Right atrium auricular region (tissue), 2 donors: ENCODE results near the gene FNTB. TPM values are rescaled to one million over a fixed set of nuclear protein-coding genes. Genes with fewer than 3 reads are reported as not detected.
A peak's percentile ranks its signal among the peaks of the same experiment; 100 is the strongest.

Experiments used
- DNase-seq: peaks from one replicate; pipeline ENCODE4 v3.0.0-alpha.2; 2019; ENCODE audit warnings: low spot score
- H3K27ac ChIP-seq, 2 donors: fragments of 200-600 bp; sonication (generic); 1 replicate in 1 of 2; 2 replicates in 1 of 2; pipeline ENCODE4 v1.5.1; 2016 to 2019
- H3K27me3 ChIP-seq, 2 donors: fragments of 200-600 bp; sonication (generic); one replicate each; pipeline versions ENCODE4 v1.5.1 to v1.6.0; 2017 to 2019
- H3K36me3 ChIP-seq: fragments of 200-600 bp; sonication (generic); one replicate; pipeline ENCODE4 v1.5.1; 2016
- H3K4me1 ChIP-seq, 2 donors: fragments of 200-600 bp; sonication (generic); one replicate each; pipeline versions ENCODE4 v1.5.1 to v1.6.0; 2017 to 2019
- H3K4me3 ChIP-seq, 2 donors: fragments of 200-600 bp; sonication (generic); 1 replicate in 1 of 2; 2 replicates in 1 of 2; pipeline ENCODE4 v1.5.1; 2017 to 2019; ENCODE audit warnings: mild to moderate bottlenecking in 1 of 2, moderate library complexity in 1 of 2
- H3K9me3 ChIP-seq, 2 donors: fragments of 200-600 bp; sonication (generic); one replicate each; pipeline ENCODE4 v1.5.1; 2019
- CTCF ChIP-seq, 2 donors: fragments of 200-600 bp; sonication (generic); IDR thresholded peaks; one replicate each; pipeline ENCODE4 v1.5.1; 2019; ENCODE audit warnings: antibody characterized with exemption in 2 of 2
- total RNA-seq, 2 donors: library from RNA; depleted of rRNA; stranded (reverse); fragments of >200 nt; gene quantifications; one replicate each; pipeline ENCODE4 v1.1.0, GENCODE V29; 2016

FNTB gene
- total RNA-seq, 2 donors from 2014 or later: 11.2 to 14.2 TPM

GRCh38 chr14:65015391-65015790 lies 28.7 kb downstream of the FNTB start:
- DNase-seq: no peak
- H3K4me1 ChIP-seq: peaks cover 0 to 8% of the 10 kb centered on the region in 2 donors
- H3K27ac ChIP-seq: no peak overlapping the region
- no peaks in the 10 kb centered on the region for H3K27me3 ChIP-seq
- no peaks in the 10 kb centered on the region for H3K9me3 ChIP-seq
- no peak for TF ChIP-seq CTCF (IDR thresholded peaks at IDR 0.05)
- no peak overlapping the region for H3K4me3 ChIP-seq
- H3K36me3 ChIP-seq: peaks cover 23% of the 10 kb centered on the region

- H3K27ac ChIP-seq: no peak overlapping the region
- no peak overlapping the region for H3K4me3 ChIP-seq
- H3K36me3 ChIP-seq: peaks cover 23% of the 10 kb centered on the region
- H3K4me1 ChIP-seq: peaks cover 0 to 8% of the 10 kb centered on the region in 2 donors
- no peaks in the 10 kb centered on the region for H3K9me3 ChIP-seq
- no peaks in the 10 kb centered on the region for H3K27me3 ChIP-seq
- no peak for DNase-seq
- no peak for TF ChIP-seq CTCF (IDR thresholded peaks at IDR 0.05)
These were observed 29.8 kb downstream of the FNTB start for GRCh38 chr14:65016471-65016870.

- H3K36me3 ChIP-seq: peaks cover 18% of the 10 kb centered on the region
- no peak for DNase-seq
- no peak overlapping the region for H3K4me3 ChIP-seq
- no peaks in the 10 kb centered on the region for H3K9me3 ChIP-seq
- no peak overlapping the region for H3K27ac ChIP-seq
- peaks cover 0 to 8% of the 10 kb centered on the region in 2 donors for H3K4me1 ChIP-seq
- H3K27me3 ChIP-seq: no peaks in the 10 kb centered on the region
- peak; percentile 39 to 76 for TF ChIP-seq CTCF (IDR thresholded peaks at IDR 0.05)
These were observed 33.4 kb downstream of the FNTB start for GRCh38 chr14:65019944-65020566.

GRCh38 chr14:65024957-65025356 lies 38.3 kb downstream of the FNTB start:
- Histone ChIP-seq H3K27ac (no peak overlapping the region), H3K4me3 (no peak overlapping the region)

GRCh38 chr14:65025818-65026217 lies 39.1 kb downstream of the FNTB start:
- Histone ChIP-seq H3K36me3 (no peaks in the 10 kb centered on the region), H3K9me3 (no peaks in the 10 kb centered on the region), H3K4me1 (no peaks in the 10 kb centered on the region), H3K4me3 (no peak overlapping the region), H3K27me3 (no peaks in the 10 kb centered on the region), H3K27ac (no peak overlapping the region)
- no peak for DNase-seq
- no peak for TF ChIP-seq CTCF (IDR thresholded peaks at IDR 0.05)

More at GRCh38 chr14:65024957-65025356, 38.3 kb downstream of the FNTB start:
- Histone ChIP-seq H3K36me3 (no peaks in the 10 kb centered on the region), H3K9me3 (no peaks in the 10 kb centered on the region), H3K27me3 (no peaks in the 10 kb centered on the region), H3K4me1 (peaks cover 0 to 3% of the 10 kb centered on the region in 2 donors)
- TF ChIP-seq CTCF (IDR thresholded peaks at IDR 0.05): no peak
- DNase-seq: no peak

- no peaks in the 10 kb centered on the region for H3K36me3 ChIP-seq
- H3K27ac ChIP-seq: no peak overlapping the region
- no peaks in the 10 kb centered on the region for H3K27me3 ChIP-seq
- DNase-seq: no peak
- no peaks in the 10 kb centered on the region for H3K9me3 ChIP-seq
- H3K4me3 ChIP-seq: no peak overlapping the region
- TF ChIP-seq CTCF (IDR thresholded peaks at IDR 0.05): no peak
- H3K4me1 ChIP-seq: no peaks in the 10 kb centered on the region
These were observed 39.8 kb downstream of the FNTB start for GRCh38 chr14:65026526-65026925.
